Glomerular endothelial cell (primary cell): Measurements from ENCODE around the gene SCFD1. TPM values are rescaled to one million over a fixed set of nuclear protein-coding genes. Genes with fewer than 3 reads are reported as not detected.

ENCODE experiments used
- DNase-seq: peaks from one replicate; pipeline ENCODE4 v3.0.0-alpha.2; 2011; ENCODE audit warnings: low read depth, low spot score; ENCODE audit errors: extremely low read depth
- total RNA-seq: library from RNA; depleted of rRNA; stranded (reverse); fragments of >200 nt; gene quantifications from 2 replicates; pipeline ENCODE4 v1.2.3, GENCODE V29; 2015

SCFD1 gene
- total RNA-seq, 1 donor from 2014 or later, result 45.0 TPM

GRCh38 chr14:30748343-30748742, 126.2 kb downstream of the SCFD1 start:
- DNase-seq, result no peak

- no peak for DNase-seq
Observed at GRCh38 chr14:30751646-30752416, 129.7 kb downstream of the SCFD1 start.

GRCh38 chr14:30753452-30753851, 131.3 kb downstream of the SCFD1 start:
- no peak for DNase-seq

- no peak for DNase-seq
Observed at GRCh38 chr14:30754778-30755177, 132.7 kb downstream of the SCFD1 start.

GRCh38 chr14:30756594-30756993, 134.5 kb downstream of the SCFD1 start:
- no peak for DNase-seq

GRCh38 chr14:30757082-30757481, 135.0 kb downstream of the SCFD1 start:
- DNase-seq, result no peak

GRCh38 chr14:30759172-30760125, 137.3 kb downstream of the SCFD1 start:
- no peak for DNase-seq

- DNase-seq, result no peak
Observed at GRCh38 chr14:30763891-30764290, 141.8 kb downstream of the SCFD1 start.

GRCh38 chr14:30767624-30768023, 145.5 kb downstream of the SCFD1 start:
- no peak for DNase-seq

GRCh38 chr14:30768791-30769190, 146.7 kb downstream of the SCFD1 start:
- DNase-seq, result no peak

GRCh38 chr14:30770376-30770775, 148.3 kb downstream of the SCFD1 start:
- no peak for DNase-seq

- no peak for DNase-seq
Observed at GRCh38 chr14:30771595-30771994, 149.5 kb downstream of the SCFD1 start.

- DNase-seq, result no peak
Observed at GRCh38 chr14:30779210-30779609, 157.1 kb downstream of the SCFD1 start.

Other genes with a start within 250 kb of the SCFD1 start
- 5.7 and 7.9 TPM in 2 replicates for gene G2E3, start 63.2 kb upstream of the SCFD1 start, total RNA-seq